ENCODE data around the gene MTTP. TPM values are rescaled to one million over a fixed set of nuclear protein-coding genes. Genes with fewer than 3 reads are reported as not detected.

Gene MTTP
- polyA plus RNA-seq, 10 donors = 0.58 to 2.3 (median 1.0) TPM

DNA sequence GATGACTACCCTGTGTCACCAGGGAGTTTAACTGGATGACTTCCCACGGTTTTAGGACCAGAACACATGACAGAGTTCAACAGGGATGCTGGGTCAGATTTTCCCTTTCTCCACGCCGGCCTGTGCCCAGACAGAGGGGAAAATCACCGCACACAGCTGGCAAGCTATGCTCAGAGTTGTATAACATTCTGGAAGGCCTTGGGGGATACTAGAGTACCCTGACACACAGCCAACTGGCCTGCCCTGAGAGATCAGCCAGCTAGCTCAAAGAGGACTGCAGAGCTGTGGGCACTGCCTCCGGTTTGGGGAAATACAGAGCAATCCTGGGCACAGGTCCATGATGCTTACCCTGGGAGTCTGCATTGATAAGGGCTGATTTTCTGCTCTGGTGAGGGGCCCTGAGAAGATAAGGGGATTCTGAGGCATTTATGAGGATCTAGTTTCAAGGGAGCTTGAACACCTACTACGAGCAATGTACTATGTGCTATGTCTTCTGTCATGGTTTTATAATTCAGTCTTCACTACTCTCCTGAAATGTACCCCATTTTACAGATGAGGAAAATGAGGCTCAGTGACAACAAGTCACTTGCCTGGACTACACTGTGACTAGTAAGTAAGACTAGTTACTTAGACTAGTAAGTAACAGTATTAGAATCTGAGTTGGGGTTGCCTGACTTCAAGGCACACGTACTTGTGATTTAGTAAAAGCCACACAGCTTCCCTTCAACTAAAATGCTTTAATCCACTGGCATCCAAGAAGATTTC is 68.3 kb downstream of the MTTP start:
- peak; percentile 59 to 80 (median 64) for DNase-seq

DNA sequence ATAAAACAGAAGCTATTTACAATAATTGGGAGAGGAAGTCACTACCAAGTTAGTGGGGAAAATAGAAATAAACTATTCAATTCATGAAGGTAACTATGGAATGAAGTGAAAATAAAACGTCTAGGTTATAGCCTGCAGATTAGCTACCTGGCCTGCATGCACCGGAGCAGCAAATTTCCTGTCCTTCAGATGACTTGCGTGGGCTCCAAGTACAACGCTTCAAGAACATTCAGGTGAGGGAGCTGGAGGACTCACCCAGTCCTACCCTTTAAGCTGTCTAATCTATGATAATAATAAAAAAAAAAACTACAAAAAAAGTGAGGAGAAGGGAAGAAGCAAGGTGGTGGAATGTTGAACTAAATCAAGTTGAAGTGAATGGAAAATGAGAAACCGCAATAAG is 69.8 kb downstream of the MTTP start:
- no peak for DNase-seq

DNA sequence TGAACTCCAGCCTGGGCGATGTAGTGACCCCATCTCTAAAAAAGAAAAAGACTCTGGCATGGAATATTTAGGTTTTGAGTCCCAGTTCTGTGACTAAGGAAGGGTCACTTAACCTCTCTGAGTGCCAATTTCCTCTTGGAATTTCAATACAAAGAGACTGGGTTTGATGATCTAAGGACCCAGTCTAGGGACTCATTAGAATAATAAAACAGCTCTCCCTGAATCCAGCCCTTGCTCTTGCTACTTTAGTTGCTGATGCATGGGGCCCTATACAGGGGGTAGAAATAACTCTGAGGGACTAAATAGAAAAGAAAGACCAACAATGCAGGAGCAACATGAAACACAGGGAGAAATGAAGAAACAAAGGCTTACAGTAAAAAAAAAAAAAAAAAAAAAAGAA is 70.4 kb downstream of the MTTP start:
- no peak for DNase-seq

DNA sequence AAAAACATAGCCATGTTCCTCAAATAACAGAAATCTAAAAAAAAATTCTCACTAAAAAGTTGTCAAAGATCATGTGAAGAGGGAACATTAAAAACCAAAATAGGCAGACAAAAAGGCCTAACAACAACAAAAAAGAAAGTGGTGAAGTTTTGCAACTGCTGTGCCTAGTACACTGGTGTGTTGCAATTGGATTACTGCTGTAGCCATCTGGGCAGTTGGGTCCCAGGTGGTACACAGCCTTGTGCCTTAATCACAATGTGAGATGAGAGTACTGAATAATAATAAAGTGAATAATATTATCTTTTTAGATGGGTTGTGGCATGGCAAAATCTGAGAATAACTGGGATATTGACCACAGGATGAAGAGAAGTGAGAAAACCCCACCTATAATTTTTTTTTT is 71.0 kb downstream of the MTTP start:
- no peak for DNase-seq

DNA sequence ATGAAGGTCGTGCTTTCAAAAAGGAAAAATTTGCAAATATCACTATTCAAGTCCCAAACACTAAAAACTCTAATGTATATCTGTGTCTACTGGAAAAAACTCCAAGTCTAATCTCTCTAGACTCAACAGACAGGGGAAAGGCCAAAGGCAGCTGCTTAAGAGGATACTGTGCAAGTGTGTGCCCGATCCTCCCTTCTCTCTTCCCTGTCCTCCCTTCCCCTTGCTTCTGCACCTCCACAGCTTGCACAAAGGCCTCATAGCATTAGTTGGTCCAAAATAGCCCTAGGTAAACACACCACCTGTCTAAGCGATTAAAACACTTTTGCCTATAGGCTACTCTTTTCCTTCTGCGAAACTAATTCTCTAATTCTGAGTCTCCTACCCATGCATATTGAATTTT is 72.4 kb downstream of the MTTP start:
- no peak for DNase-seq

DNA sequence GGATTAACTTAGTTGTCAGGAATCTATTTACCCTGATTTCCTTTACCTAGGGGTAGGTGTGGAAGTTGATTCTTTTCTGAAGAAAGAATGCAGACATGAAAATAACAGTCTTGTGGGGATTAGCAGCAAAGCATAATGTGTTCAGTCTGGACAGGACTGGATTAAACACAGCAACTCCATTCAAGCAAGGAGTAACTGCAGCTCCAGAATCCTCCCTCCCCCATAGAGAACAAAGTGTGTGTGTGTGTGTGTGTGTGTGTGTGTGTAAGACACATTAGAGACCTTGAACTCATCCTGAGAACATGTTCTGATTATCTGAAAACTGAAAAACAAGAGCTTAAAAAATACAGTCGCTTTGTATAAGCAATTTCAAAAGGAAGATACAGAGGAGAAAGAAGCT is 73.7 kb downstream of the MTTP start:
- DNase-seq = no peak

DNA sequence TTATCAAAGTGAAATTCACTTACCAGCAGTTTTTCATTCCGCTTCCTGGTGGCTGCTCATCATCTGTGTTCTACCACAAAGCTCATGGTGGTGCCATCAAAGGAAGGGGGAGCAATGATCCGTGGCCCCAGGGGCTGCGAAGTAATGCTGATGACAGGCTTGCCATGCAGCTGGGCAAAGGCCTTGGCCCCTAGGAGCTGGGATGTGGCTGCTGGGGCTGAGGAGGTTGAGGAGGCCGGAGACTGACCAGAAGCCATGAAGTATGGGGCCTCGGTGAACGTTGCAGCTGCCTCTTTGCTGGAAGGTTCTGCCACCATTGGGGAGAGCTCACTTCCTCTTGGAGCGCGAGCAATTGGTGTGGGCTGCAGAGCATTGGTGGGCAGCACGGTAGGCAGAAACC is 74.6 kb downstream of the MTTP start:
- no peak for DNase-seq

DNA sequence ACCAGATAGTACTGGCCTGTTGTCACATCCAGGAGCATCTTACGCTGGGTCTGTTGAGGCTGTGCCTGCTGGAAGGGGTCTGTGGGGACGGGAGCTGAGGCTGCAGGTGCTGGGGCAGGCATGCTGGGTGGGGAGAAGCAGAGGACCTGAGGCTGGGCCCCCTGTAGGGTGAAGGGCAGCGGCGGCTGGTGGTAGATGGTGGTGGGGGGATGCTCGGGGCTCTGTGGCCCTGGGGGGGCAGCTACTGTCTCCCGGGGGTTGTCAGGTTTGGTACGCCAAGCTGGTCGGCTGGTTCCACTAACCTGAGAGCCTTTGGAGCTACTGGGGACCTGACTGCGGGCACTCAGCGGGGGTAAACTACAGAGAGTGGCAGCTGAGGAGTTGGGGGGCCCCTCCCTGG is 75.2 kb downstream of the MTTP start:
- DNase-seq = no peak

DNA sequence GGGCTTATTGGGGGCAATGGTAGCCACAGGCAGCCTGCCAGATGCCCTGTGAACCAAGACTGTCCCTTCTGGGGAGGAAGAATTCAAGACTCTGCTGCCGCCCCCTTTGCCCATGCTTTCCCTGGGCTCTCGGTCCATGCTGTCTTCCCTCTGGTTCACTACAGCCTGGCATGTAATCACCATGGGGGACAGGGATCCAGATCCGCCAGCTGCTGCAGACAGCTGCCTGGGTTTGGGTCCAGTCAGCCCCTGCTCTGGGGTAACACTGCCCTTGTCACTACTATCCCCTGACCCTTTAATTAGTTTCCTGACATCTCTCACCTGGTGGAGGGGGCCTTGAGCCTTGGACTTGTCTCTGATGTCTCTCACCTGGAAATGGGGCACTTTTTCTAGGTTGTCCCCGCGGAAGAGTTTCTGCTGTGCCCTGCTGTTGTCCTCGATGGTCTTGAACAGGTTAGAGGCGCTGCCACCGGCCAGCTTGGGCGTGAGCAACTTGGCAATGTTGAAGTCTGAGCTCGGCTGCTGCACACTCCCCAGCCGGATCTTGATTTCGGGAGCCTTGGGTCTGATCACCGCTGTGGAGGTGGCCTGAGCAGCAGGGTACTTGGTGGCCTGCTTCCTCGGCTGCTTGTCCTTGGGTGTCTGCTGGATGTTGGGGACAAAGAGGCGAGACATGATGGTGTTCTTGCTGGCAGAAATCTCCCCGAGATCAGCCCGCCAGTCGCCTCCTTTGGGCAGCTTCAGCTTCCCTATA is 76.6 kb downstream of the MTTP start:
- DNase-seq = peak in 1 of 3 donors; percentile 41

DNA sequence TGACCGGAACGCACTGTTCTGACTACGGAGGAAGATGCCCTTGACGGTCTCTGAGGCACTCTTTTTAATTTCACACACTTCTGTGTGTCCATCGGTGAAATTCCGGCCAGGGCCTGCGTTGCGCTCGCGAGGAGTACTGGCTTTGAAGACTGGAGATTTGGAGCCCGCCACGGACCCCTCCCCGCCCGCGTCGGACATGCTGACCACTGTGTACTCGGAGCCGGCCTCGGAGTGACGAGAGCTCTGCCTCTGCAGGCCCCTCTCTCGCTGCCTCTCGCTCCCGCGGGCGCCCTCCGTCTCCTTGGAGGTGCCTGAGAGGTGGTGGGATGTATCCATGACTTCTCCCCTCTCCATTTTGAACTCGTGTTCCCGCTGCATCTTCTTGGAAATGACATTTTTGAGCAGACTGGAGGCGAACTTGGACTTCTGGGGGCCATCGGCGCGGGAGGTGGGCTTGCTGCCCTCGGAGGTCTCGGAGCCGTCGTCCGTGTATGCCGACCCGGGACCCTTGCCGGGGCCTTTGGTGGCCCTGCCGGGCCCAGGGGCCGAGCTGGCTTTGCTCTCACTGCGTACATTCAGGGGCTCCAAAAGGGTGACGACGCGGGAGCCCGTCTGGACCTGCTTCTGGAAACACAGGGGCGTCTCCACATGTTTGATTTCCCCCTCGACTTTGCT is 77.3 kb downstream of the MTTP start:
- no peak for DNase-seq

DNA sequence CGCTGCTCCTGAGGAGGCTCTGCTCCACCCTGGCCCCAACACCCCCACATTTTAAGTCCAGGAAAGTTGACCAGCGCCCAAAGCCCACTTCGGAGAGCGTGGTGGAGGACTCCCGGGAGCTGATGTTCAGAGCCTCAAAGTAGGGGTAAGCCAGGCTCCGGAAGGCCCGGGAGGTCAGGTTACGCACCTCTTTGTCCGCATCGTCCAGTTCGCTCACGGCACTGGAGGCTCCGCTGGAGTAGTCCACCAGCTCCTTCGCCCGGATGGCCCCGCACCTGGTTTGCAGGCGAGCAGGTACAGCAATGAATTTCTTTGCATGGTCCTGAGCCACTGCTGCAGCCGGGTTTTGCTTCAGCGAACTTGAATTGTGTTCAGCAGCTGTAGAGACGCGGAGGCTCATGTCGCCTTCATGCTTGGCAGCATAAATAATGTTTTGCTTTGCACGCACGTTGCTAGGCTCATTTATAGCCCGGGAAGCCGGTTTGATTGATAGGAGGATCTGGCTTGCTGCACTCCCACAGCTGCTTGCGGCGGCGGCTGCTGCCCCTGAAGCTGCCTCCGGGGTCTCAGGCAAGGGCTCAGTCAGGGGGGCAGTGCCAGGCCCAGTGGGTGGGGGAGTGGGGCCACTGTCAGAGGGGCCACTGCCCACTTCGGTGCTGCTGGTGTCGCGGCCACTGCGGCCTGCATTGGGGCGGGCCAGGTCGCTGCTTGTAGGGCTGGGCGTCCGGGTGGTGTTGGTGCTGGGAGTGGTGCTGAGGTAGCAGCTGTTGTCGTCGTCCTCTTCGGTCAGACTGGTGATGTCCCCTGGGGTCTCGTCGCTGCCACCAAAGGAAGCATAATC is 78.2 kb downstream of the MTTP start:
- DNase-seq = peak; percentile 61 to 74 (median 73)

DNA sequence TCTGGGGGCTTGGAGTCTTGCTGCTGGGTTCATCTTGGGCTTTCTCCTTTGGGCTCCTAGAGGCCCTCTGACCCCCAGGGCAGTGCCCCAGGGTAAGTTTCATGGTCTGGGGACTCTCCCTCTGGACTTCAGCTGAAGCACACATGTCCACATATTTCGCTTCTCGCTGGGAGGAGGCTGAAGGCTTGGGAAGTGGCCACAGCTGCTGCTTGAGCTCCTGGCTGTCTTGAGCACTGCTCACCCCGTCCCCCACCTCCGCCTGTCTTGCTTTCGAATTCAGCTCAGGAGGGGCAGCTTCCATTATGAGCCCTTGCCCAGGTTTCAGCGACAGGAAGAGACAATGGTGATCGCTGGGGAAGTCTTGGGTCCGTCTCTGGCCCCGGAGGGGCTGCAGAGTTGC is 79.3 kb downstream of the MTTP start:
- DNase-seq = peak in 1 of 3 donors; percentile 33

DNA sequence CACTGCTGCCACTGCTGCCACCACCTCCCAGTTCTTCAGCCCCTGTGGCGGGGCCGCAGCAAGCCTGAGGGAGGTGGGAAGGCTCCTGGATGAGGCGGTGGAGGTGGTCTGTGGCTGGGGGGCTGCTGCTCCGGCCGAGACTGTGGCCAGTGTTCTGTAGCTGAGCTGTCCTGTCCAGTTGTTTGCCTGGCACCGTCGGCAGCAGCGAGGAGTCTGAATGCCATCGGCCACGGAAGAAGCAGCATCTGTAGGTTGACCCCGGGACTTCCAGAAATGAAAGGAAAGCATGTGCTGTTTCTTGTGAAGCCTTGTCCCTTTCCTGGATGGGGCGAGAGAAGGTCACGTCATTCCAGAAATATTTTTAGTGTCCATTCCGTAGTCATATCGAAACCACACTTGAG is 79.7 kb downstream of the MTTP start:
- DNase-seq = peak in 1 of 3 donors; percentile 26

DNA sequence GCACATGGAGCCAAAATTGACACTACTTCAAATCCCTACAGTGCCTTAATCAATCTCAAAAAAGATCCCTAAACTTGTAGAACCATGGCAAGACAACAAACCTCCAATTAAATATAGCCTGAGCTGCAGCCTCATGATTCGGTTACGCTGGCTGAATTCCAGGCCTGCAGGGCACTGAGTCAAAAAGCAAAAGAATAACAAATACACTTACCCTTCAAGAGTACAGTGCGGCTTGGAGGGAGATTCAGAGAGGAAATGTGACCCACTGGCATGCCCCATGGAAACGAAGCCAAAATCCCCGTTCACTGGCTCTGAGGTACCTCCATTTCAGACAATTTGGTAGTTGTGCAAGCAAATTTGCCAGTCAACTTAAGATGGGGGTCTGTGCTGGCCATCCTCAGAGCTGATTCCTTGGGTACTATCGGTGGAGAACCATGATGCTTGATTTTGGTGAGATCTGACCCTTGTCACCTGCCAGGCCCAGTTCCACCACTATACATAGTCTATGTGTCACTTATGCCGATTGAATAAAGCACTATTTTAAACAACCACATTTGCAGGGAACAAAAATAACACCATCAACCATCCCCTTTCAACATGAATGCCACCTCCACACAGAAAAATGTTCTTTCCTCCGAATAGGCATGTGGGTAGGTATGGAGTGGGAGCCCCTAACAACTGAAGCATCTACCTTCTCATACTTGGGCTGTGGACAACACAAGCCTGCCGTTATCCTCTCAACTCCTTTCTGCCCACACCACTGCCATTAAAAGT is 80.9 kb downstream of the MTTP start:
- peak; percentile 47 to 55 (median 50) for DNase-seq

DNA sequence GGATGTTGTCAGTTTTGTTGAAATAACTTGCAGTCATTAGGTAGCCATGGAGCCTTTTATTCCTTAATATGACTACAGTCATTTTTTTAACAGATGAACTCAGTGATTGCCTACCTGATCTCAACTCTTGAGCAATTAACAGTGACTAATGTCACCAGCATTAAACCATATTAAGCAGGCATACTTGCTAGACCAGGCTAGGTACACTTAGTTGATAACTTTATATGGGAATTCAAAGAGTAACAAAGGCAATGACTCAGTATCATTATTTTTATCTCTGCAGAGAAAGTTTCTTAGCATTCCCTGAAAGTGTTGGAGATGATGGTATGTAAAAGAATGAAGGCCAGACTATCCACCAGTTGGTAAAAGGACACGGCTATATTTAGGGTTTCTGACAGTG is 83.2 kb downstream of the MTTP start, which contains the start of gene C4orf54:
C4orf54 (minus strand) TSS at position 31 of the 400 bp plus-strand sequence. CDS start 3,180 bp downstream, outside the sequence.
- DNase-seq = no peak

DNA sequence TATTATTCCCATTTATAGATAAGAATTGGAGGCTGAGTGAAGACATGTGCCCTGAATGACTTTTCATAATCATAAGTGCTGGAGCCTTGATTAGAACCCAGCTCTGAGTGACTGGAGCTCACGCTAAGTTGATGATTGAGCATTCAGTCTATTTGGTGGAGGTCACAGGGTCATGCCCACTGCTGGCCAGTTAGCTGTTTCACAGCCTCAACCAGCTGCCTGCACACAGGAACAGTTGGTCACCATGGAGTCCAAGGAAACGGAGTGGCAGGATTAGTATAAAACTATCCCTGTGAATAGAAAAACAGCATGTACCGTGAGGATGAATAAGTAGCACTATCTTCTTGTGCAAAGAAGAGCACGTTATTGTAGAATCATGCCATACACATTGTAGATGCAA is 84.0 kb downstream of the MTTP start:
- no peak for DNase-seq

DNA sequence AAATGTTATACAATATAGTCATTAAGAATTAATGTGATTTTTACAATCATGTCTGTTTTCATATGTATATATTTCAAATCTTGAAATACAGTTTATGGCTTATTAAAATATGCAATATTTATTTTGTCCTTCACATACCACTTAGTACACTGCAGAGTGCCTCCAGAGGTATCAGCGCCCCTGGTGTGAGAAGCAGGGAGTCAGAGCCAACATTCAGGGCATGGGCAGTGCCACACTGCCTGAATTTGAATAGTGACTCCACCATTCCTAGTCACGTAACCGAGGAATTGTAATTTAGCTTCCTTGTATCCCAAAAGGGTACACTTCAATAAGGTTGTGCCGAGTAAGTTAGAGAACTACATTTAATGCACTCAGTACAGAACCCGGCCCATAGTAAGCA is 87.3 kb downstream of the MTTP start:
- DNase-seq = no peak

DNA sequence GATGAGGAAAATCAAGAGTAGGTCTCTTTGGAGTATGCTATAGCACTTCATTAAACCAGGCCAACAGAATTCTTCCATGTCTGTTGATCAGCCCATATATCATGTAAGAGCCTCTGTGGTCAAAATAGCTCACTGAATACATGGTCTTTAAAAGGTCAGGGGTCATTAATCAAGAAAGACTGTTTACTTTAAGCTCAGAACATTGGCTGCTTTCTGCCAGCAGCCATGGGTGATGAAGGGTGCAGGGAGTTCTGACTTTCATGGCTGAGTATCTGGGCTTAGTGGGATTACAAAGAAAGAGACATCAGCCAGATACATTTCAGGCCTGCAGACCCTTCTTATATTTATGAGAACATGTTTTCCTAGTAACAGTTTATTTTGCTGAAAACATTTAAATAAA is 90.1 kb downstream of the MTTP start:
- DNase-seq = no peak

DNA sequence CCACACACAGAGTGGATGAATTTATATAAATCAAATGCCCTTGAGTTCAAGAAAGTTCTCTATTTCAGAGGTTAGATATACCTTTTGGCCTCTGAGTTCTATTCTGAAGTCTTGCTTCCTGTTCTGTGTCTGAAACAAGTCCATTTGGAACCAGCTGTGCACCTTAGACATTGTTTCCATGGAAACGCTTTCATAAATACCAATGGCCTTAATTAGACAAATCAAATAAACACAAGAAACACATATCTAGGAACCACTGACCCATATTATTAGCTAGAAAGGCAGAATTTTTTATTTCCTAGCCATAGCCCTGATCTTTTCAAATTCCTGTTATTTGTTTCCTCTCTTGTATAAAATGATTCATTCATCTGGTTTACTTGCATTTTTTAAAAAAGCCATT is 91.4 kb downstream of the MTTP start:
- no peak for DNase-seq

DNA sequence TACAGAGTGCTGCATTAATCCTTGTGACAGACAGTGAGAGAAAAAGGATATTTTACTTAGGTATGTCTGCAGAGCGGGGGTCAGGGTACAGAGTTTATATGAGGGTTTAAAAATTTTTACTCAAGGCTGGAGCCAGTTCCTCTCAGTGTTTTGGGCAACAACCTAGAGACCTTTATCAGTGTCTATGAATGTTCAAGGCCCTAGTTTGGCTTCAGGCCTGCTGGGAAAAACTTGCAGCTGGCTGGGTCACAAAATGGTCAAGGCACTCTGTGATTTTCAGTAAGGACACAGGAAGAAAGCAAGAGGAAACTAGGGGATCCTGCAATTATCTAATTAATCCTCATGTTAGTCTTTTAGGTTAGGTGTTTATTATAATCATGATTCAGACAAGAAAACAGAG is 93.8 kb downstream of the MTTP start:
- DNase-seq = no peak

DNA sequence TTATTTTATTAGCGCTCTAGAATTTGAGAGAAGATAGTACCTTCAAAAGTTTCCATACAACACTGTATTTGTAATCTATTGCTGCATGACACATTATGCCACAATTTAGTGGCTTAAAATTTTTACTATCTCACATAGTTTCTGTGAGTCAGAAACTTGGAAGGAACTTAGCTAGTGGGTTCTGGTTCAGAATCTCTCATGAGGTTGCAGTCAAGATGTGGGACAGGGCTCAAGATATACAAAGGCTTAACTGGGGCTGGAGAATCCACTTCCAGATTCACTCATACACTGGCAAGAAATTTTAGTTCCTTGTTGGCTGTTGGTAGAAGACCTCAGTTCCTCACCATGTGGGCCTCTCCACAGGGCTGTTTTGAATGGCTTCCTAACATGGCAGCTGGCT is 94.5 kb downstream of the MTTP start:
- DNase-seq = no peak
